Activated T-cell treated with anti-CD3 and anti-CD28 coated beads, Interleukin-2, amount 50 U/mL, for 72 hours (primary cell): ENCODE results near the gene TGM1. TPM values are rescaled to one million over a fixed set of nuclear protein-coding genes. Genes with fewer than 3 reads are reported as not detected.

ENCODE experiments used
- ATAC-seq, 2 donors: fragments of 150-1000 bp; cut with Tn5 transposase; replicated peaks in 1 of 2; 2 replicates each; pipeline ENCODE4 v1.10.0; 2021; ENCODE audit warnings: moderate library complexity in 2 of 2, mild to moderate bottlenecking in 1 of 2
- DNase-seq, 2 donors: peaks; one replicate each; pipeline ENCODE4 v3.0.0; 2021 to 2022; ENCODE audit warnings: mixed read lengths in 1 of 2
- H3K27ac Mint-ChIP-seq: one replicate; pipeline ENCODE4 v1.8.0; 2022; ENCODE audit warnings: mild to moderate bottlenecking, moderate library complexity, mixed read lengths
- H3K27me3 Mint-ChIP-seq: one replicate; pipeline ENCODE4 v1.8.0; 2022; ENCODE audit warnings: low read depth, mixed read lengths
- H3K36me3 Mint-ChIP-seq, 2 donors: one replicate each; pipeline ENCODE4 v1.8.0; 2022; ENCODE audit warnings: mixed read lengths in 2 of 2, mild to moderate bottlenecking in 1 of 2; ENCODE audit not compliant: insufficient read depth in 2 of 2
- H3K4me1 Mint-ChIP-seq: one replicate; pipeline ENCODE4 v1.8.0; 2022; ENCODE audit warnings: low read depth, mixed read lengths
- H3K4me3 Mint-ChIP-seq, 2 donors: one replicate each; pipeline ENCODE4 v1.8.0; 2022; ENCODE audit warnings: mild to moderate bottlenecking in 2 of 2, mixed read lengths in 2 of 2, moderate library complexity in 2 of 2
- H3K9me3 Mint-ChIP-seq, 2 donors: one replicate each; pipeline ENCODE4 v1.8.0; 2022; ENCODE audit warnings: mixed read lengths in 2 of 2
- total RNA-seq, 2 donors: library from RNA; stranded (reverse); gene quantifications; one replicate each; pipeline ENCODE4 v1.2.3, GENCODE V29; 2022

TGM1 gene
- total RNA-seq, 2 donors from 2014 or later = 9.3 to 14.0 TPM

GRCh38 chr14:24260780-24261157 lies 2.2 kb downstream of the TGM1 start:
- H3K4me1 Mint-ChIP-seq = no peaks in the 10 kb centered on the region
- ATAC-seq (no peak), DNase-seq (no peak)
- H3K27me3 Mint-ChIP-seq = no peaks in the 10 kb centered on the region
- H3K4me3 Mint-ChIP-seq = no peak overlapping the region
- no peak overlapping the region for H3K27ac Mint-ChIP-seq
- no peaks in the 10 kb centered on the region for H3K36me3 Mint-ChIP-seq
- H3K9me3 Mint-ChIP-seq = no peaks in the 10 kb centered on the region

DNA sequence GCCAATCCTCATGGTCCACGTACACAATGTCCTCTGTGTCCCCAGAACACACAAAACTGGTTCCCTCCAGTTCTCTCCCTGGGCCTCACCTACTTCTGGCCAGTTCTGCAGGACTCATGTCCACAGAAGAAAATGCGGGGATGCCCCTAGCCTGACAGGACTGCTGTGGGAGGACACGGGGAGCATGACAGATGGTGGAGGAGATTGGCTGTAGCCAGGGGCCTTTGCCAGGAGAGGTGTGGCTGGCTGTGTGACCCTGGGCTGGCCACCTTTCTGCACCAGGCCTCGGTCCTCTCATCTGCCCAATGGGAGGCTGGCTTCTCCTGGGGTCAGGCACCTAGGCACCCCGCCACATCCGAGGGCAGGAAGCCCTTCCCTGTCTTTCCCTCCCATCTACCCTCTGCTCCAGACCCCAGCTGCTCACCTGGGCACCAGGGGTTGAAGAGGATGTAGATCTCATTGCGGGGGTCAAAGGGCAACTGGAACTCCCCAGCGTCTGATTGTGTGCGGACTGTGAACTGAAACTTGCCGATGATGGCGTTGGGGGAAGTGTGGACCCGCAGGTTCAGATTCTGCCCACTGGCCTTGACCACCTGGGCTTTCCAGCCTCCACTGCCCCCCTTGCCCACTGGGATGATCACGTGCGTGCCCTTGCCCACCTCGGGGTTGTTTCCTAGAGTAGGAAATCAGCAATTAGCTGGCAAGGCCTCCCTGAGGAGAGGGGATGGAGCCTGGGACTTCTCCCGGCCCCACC lies 2.8 kb downstream of the TGM1 start:
- no peak for ATAC-seq
- Mint-ChIP-seq H3K27ac (no peak overlapping the region), H3K4me3 (no peak overlapping the region), H3K36me3 (no peaks in the 10 kb centered on the region), H3K27me3 (no peaks in the 10 kb centered on the region), H3K4me1 (no peaks in the 10 kb centered on the region), H3K9me3 (no peaks in the 10 kb centered on the region)
- no peak for DNase-seq

DNA sequence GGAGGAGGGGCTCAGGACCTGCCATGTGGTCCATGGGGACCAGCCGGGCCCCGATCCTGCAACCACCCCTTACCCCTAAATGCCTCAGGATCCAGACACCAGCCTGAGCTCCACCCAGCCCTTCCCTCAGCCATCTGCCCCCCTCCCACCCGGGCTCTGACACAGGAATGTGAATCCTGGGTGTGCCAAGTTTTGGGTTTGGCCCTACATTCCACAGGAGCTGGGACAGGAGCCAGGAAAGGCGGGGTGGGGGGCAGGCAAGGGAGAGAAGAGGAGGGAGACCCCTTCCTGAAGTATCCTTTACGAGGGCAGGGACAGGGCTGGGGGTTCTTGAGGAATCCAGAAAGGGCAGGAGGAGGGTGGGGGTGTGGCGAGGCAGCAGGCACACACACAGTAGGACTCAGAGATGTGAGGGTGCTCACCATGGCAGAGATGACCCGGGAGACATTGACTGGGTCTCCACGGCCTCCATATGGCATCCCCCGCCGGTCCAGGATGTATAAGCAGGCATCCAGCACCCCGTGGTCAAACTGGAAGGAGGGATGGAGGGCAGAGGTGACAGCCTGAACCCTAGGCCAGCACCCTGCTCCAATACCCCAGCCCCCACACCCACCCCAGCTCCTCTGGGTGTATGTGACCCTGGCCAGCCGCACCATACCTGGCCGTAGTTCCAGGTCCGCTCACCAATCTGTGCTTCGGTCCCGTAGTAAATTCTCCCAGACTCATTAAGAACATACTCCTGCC lies 3.5 kb downstream of the TGM1 start:
- H3K4me1 Mint-ChIP-seq = no peaks in the 10 kb centered on the region
- H3K27me3 Mint-ChIP-seq = no peaks in the 10 kb centered on the region
- no peak overlapping the region for H3K27ac Mint-ChIP-seq
- ATAC-seq (no peak), DNase-seq (no peak)
- no peaks in the 10 kb centered on the region for H3K36me3 Mint-ChIP-seq
- H3K4me3 Mint-ChIP-seq = no peak overlapping the region
- no peaks in the 10 kb centered on the region for H3K9me3 Mint-ChIP-seq

- no peaks in the 10 kb centered on the region for H3K27me3 Mint-ChIP-seq
These were observed 4.3 kb downstream of the TGM1 start for GRCh38 chr14:24258548-24259265.

DNA sequence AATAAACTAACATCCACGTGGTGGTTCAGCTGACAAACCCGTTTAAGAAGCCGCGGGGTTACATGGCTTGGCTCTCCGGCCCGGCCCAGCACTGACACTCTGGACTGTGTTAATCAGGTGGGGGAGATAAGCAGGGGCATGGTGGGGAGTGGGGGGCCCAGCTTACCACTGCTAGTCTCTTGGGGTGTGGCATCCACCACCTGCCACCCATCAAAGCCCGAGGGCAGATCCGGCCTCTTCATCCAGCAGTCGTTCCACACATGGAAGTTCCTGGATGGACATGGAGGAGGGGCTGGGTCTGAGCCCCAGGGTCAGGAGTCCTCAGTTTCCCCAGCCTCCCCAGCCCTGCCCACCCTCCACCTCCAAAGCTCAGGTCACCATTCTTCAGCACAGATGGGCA lies 4.9 kb downstream of the TGM1 start:
- no peaks in the 10 kb centered on the region for H3K27me3 Mint-ChIP-seq
- H3K4me3 Mint-ChIP-seq = no peak overlapping the region
- H3K36me3 Mint-ChIP-seq = no peaks in the 10 kb centered on the region

More at GRCh38 chr14:24258548-24259265, 4.3 kb downstream of the TGM1 start:
- DNase-seq (no peak), ATAC-seq (no peak)
- H3K27ac Mint-ChIP-seq = no peak overlapping the region
- no peak overlapping the region for H3K4me3 Mint-ChIP-seq
- no peaks in the 10 kb centered on the region for H3K36me3 Mint-ChIP-seq
- no peaks in the 10 kb centered on the region for H3K9me3 Mint-ChIP-seq
- no peaks in the 10 kb centered on the region for H3K4me1 Mint-ChIP-seq

GRCh38 chr14:24256960-24257359 lies 6.0 kb downstream of the TGM1 start:
- Mint-ChIP-seq H3K4me1 (no peaks in the 10 kb centered on the region), H3K9me3 (no peaks in the 10 kb centered on the region), H3K27ac (no peak overlapping the region), H3K27me3 (no peaks in the 10 kb centered on the region), H3K4me3 (no peak overlapping the region), H3K36me3 (no peaks in the 10 kb centered on the region)
- ATAC-seq = no peak
- no peak for DNase-seq

More for the DNA sequence above, 4.9 kb downstream of the TGM1 start:
- DNase-seq (no peak), ATAC-seq (no peak)
- Mint-ChIP-seq H3K27ac (no peak overlapping the region), H3K4me1 (no peaks in the 10 kb centered on the region), H3K9me3 (no peaks in the 10 kb centered on the region)

DNA sequence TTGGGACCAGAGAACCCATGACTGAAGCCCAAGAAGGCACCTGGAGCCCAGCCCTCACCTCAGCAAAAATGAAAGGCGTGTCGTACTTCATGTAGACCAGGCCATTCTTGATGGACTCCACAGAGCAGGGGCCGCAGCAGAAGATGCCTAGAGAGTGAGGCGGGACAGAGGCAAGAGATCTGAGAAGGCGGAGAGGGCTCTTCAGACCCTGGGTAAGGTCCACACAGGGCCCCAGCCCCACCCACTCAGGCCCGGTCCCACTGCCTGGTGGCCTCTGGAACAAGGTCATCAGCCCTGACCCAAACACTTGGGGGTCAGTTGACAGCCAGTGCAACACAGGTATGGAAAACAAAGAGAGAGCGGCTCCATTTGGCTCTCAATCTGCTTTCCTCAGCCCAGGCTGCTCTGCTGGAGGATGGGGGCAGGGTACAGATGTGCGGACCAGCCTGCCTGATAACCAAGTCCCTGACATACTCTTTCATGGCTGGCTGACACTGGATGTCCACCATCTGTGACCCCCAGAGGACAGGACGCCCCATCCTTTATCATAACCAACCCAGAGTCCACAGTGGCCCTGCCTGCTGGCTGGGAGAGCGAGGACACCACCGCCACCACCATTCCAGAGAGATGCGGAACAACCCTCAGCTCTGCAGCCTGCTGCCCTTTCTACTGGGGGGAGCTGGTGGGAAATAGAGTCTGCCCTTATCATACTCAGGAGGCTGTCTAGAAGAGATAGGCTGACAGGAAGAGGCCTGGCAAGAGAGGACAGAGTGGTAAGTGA lies 6.9 kb downstream of the TGM1 start:
- no peak for DNase-seq
- Mint-ChIP-seq H3K27ac (no peak overlapping the region), H3K27me3 (no peaks in the 10 kb centered on the region), H3K9me3 (no peaks in the 10 kb centered on the region), H3K4me1 (no peaks in the 10 kb centered on the region), H3K36me3 (no peaks in the 10 kb centered on the region), H3K4me3 (no peak overlapping the region)
- no peak for ATAC-seq

GRCh38 chr14:24255438-24255837 lies 7.5 kb downstream of the TGM1 start:
- no peaks in the 10 kb centered on the region for H3K9me3 Mint-ChIP-seq
- no peaks in the 10 kb centered on the region for H3K27me3 Mint-ChIP-seq
- DNase-seq (no peak), ATAC-seq (no peak)
- H3K36me3 Mint-ChIP-seq = no peaks in the 10 kb centered on the region
- no peak overlapping the region for H3K4me3 Mint-ChIP-seq
- H3K4me1 Mint-ChIP-seq = peaks cover 6% of the 10 kb centered on the region
- no peak overlapping the region for H3K27ac Mint-ChIP-seq

DNA sequence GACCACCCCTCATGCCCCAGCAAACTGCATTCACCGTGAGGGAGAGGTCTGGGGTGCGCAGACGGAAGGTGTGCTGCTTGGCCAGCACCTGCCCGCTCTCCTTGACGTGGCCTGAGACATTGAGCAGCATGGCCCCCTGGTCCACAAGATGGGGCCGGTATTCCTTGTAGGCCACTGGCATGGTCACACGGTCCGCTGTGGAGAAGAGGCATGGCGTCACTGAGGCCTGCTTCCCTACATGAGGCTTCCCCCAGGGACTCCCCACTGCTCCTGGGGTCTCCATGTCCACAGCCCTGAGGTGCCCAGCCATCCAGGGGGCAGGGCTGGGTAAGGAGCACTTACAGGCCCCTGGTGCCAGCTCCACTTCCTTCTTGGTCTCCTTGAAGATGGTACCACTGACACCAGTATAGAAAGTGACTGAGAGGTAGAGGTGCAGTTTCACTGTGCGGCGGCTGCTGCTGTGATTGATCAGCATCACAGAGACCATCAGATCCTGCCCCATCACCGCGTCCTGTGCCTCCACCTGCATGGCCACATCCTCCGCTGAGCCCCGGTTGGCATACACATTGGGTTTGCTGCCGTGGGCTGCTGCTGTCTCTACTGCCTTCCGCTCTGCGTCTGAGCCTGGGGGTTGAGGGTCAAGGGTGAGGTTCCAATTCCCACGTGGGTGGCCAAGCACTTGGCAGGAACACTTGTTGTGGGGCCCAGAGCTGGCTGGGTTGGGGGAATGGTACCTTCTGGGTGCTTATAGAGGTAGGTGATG lies 8.2 kb downstream of the TGM1 start:
- DNase-seq (no peak), ATAC-seq (no peak)
- H3K4me1 Mint-ChIP-seq = peaks cover 12% of the 10 kb centered on the region
- H3K4me3 Mint-ChIP-seq = no peak overlapping the region
- no peaks in the 10 kb centered on the region for H3K27me3 Mint-ChIP-seq
- no peaks in the 10 kb centered on the region for H3K36me3 Mint-ChIP-seq
- H3K9me3 Mint-ChIP-seq = no peaks in the 10 kb centered on the region
- H3K27ac Mint-ChIP-seq = no peak overlapping the region

DNA sequence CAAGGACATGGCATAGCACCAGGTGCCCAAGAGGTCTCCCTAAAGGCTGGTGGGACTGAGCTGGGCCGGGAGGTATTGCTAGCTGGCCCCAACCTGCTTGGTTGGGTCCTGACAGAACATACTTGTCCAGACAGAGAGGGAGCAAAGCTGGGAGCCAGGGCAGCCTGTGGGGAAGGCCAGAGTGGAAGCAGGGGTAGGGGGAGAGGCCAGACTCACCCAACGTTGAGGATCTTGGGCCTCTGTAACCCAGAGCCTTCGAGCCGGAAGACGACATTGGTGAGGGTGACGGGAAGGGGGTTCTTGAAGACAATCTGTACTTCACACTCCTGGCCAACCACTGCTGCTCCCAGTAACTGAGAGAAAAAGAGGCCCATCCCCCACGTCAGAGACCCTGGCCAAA lies 9.0 kb downstream of the TGM1 start:
- Mint-ChIP-seq H3K27me3 (no peaks in the 10 kb centered on the region), H3K9me3 (no peaks in the 10 kb centered on the region), H3K4me1 (peaks cover 21% of the 10 kb centered on the region), H3K4me3 (no peak overlapping the region), H3K36me3 (no peaks in the 10 kb centered on the region), H3K27ac (no peak overlapping the region)
- DNase-seq (no peak), ATAC-seq (no peak)

GRCh38 chr14:24252289-24253124 lies 10.5 kb downstream of the TGM1 start:
- no peak for DNase-seq

GRCh38 chr14:24251880-24252288 lies 11.1 kb downstream of the TGM1 start:
- no peaks in the 10 kb centered on the region for H3K27me3 Mint-ChIP-seq
- H3K9me3 Mint-ChIP-seq = no peaks in the 10 kb centered on the region
- no peak overlapping the region for H3K4me3 Mint-ChIP-seq
- no peak for ATAC-seq
- H3K27ac Mint-ChIP-seq = no peak overlapping the region
- peaks cover 41% of the 10 kb centered on the region for H3K4me1 Mint-ChIP-seq
- DNase-seq = no peak
- no peaks in the 10 kb centered on the region for H3K36me3 Mint-ChIP-seq

More at GRCh38 chr14:24252289-24253124, 10.5 kb downstream of the TGM1 start:
- Mint-ChIP-seq H3K4me1 (peaks cover 35% of the 10 kb centered on the region), H3K27me3 (no peaks in the 10 kb centered on the region), H3K27ac (no peak overlapping the region), H3K9me3 (no peaks in the 10 kb centered on the region), H3K4me3 (no peak overlapping the region), H3K36me3 (no peaks in the 10 kb centered on the region)
- ATAC-seq = no peak
